ENCODE results near the gene INVS. TPM values are rescaled to one million over a fixed set of nuclear protein-coding genes. Genes with fewer than 3 reads are reported as not detected.

Gene INVS
- total and polyA plus RNA-seq, 2 of the 13 experiments (the other 11 are each of a cell fraction or from before 2014, with no cell fraction given): 11.3 to 16.3 TPM

DNA sequence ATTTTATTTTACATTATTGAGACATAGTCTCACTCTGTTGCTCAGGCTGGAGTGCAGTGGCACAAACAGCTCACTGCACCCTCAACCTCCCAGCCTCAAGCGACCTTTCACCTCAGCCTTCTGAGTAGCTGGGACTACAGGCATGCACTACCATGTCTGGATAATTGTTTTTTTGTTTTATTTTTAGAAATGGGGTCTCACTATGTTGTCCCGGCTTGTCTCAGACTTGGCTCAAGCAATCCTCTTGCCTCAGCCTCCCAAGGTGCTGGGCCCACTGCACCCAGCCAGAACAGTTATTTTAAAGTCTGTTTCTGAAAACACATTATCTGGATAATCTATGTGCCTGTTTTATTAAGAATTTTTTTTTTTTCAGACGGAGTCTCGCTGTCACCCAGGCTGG is 191.7 kb downstream of the INVS start:
- Histone ChIP-seq H3K79me2 (ENCODE audit: insufficient read depth, low read length) (no peaks in the 10 kb centered on the region), H2AFZ (ENCODE audit: low read length) (no peak overlapping the region), H3K27me3 (ENCODE audit: control insufficient read depth in 1 of 2, insufficient read depth in 2 of 2, low read length in 2 of 2) (no peaks in the 10 kb centered on the region), H3K4me2 (ENCODE audit: low read depth, low read length) (no peak overlapping the region), H4K20me1 (ENCODE audit: insufficient read depth, low read length) (0 out of 2 replicates have a peak, but pooled peaks cover 6% of the 10 kb centered on the region), H3K9ac (ENCODE audit: insufficient read depth, low read depth, low read length) (no peak overlapping the region), H3K4me1 (ENCODE audit: insufficient read depth, low read length) (0 out of 2 replicates have a peak, but pooled peaks cover 5% of the 10 kb centered on the region), H3K27ac (ENCODE audit: extremely low read length, insufficient read depth, low read length) (no peak overlapping the region), H3K9me3 (ENCODE audit: low read length) (no peaks in the 10 kb centered on the region), H3K36me3 (replicated peaks in 1 of 2; ENCODE audit: control insufficient read depth in 1 of 2, insufficient read depth in 2 of 2, low read length in 2 of 2) (peaks cover 12 to 69% of the 10 kb centered on the region in 2 experiments), H3K4me3 (replicated peaks in 1 of 3; ENCODE audit: insufficient read depth in 1 of 3, low read depth in 2 of 3, low read length in 3 of 3) (no peak overlapping the region)
- FAIRE-seq (no peak), DNase-seq (ENCODE audit: low spot score) (no peak), ATAC-seq (no peak)
- in situ Hi-C loops (cut with HindIII; ENCODE audit: extremely low pct_ligation_motif_present, low pct_unique_long_range_greater_than_20kb): no loop called here
- ChIA-PET POLR2A (no interaction called here), CTCF (ENCODE audit: low intra/inter-chr PET ratio, low total read pairs) (no interaction called here)
- no TSS peak for BruUV-seq (replicated peaks)
- intact Hi-C loops (cut with micrococcal nuclease; ENCODE audit: unreplicated experiment): no loop called here
- WGBS (ENCODE audit: low lambda C conversion rate): 94% methylated on average over 4 of the region's 4 CpGs
- TF ChIP-seq, protein P1, sequence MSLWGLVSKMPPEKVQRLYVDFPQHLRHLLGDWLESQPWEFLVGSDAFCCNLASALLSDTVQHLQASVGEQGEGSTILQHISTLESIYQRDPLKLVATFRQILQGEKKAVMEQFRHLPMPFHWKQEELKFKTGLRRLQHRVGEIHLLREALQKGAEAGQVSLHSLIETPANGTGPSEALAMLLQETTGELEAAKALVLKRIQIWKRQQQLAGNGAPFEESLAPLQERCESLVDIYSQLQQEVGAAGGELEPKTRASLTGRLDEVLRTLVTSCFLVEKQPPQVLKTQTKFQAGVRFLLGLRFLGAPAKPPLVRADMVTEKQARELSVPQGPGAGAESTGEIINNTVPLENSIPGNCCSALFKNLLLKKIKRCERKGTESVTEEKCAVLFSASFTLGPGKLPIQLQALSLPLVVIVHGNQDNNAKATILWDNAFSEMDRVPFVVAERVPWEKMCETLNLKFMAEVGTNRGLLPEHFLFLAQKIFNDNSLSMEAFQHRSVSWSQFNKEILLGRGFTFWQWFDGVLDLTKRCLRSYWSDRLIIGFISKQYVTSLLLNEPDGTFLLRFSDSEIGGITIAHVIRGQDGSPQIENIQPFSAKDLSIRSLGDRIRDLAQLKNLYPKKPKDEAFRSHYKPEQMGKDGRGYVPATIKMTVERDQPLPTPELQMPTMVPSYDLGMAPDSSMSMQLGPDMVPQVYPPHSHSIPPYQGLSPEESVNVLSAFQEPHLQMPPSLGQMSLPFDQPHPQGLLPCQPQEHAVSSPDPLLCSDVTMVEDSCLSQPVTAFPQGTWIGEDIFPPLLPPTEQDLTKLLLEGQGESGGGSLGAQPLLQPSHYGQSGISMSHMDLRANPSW (CRISPR knock-in tag; IDR thresholded peaks at IDR 0.05; ENCODE audit: borderline replicate concordance): no peak
- TF ChIP-seq ZNF121 (CRISPR knock-in tag; IDR thresholded peaks at IDR 0.05): peak; percentile 84

DNA sequence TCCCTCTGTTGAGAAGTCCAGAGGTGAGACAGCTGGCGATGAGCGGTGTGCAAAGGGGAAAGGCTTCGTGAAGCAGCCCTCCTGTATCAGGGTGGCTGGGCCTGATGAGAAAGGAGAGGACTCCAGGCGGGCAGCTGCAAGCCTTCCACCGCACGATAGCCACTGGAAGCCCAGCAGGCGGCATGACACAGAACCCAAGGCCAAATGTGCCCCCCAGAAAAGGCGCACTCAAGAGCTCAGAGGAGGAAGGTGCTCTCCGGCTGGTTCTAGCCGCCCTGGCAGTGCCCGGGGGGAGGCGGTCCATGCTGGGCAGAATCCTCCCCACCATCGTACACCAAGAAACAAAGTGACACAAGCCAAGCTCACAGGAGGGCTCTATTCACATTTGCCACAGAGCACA is 193.4 kb downstream of the INVS start:
- Histone ChIP-seq H2AFZ (ENCODE audit: low read length) (no peak overlapping the region), H4K20me1 (ENCODE audit: insufficient read depth, low read length) (0 out of 2 replicates have a peak, but pooled peaks cover 6% of the 10 kb centered on the region), H3K4me1 (ENCODE audit: insufficient read depth, low read length) (peaks cover 22% of the 10 kb centered on the region), H3K9ac (ENCODE audit: insufficient read depth, low read depth, low read length) (no peak overlapping the region), H3K4me2 (ENCODE audit: low read depth, low read length) (no peak overlapping the region), H3K9me3 (ENCODE audit: low read length) (no peaks in the 10 kb centered on the region), H3K4me3 (replicated peaks in 1 of 3; ENCODE audit: insufficient read depth in 1 of 3, low read depth in 2 of 3, low read length in 3 of 3) (no peak overlapping the region), H3K27ac (ENCODE audit: extremely low read length, insufficient read depth, low read length) (no peak overlapping the region), H3K79me2 (ENCODE audit: insufficient read depth, low read length) (no peaks in the 10 kb centered on the region), H3K36me3 (replicated peaks in 1 of 2; ENCODE audit: control insufficient read depth in 1 of 2, insufficient read depth in 2 of 2, low read length in 2 of 2) (peaks cover 14 to 73% of the 10 kb centered on the region in 2 experiments), H3K27me3 (ENCODE audit: control insufficient read depth in 1 of 2, insufficient read depth in 2 of 2, low read length in 2 of 2) (no peaks in the 10 kb centered on the region)
- in situ Hi-C loops (cut with HindIII; ENCODE audit: extremely low pct_ligation_motif_present, low pct_unique_long_range_greater_than_20kb): no loop called here
- CTCF ChIA-PET (ENCODE audit: low intra/inter-chr PET ratio, low total read pairs): no interaction called here
- no peak for DNase-seq (ENCODE audit: low spot score)
- BruUV-seq (replicated peaks): no TSS peak
- intact Hi-C loops (cut with micrococcal nuclease; ENCODE audit: unreplicated experiment): no loop called here
- WGBS (ENCODE audit: low lambda C conversion rate): 100% methylated on average over 4 of the region's 13 CpGs
- no peak for FAIRE-seq
- POLR2A ChIA-PET: no interaction called here
- no peak for ATAC-seq
- no peak for TF ChIP-seq ZBTB7B (CRISPR knock-in tag; IDR thresholded peaks at IDR 0.05)
- TF ChIP-seq SOX5 (CRISPR knock-in tag; IDR thresholded peaks at IDR 0.05; ENCODE audit: borderline replicate concordance): no peak
- no peak for TF ChIP-seq ZFP37 (CRISPR knock-in tag; IDR thresholded peaks at IDR 0.05; ENCODE audit: borderline replicate concordance)
- TF ChIP-seq EHMT2 (IDR thresholded peaks at IDR 0.05; ENCODE audit: borderline replicate concordance, low read depth, low read length): no peak
- TF ChIP-seq POLR2G (IDR thresholded peaks at IDR 0.05; ENCODE audit: low read depth, low read length): no peak
- no peak for TF ChIP-seq ZNF766 (CRISPR knock-in tag; IDR thresholded peaks at IDR 0.05; ENCODE audit: borderline replicate concordance)
- TF ChIP-seq, protein P2, sequence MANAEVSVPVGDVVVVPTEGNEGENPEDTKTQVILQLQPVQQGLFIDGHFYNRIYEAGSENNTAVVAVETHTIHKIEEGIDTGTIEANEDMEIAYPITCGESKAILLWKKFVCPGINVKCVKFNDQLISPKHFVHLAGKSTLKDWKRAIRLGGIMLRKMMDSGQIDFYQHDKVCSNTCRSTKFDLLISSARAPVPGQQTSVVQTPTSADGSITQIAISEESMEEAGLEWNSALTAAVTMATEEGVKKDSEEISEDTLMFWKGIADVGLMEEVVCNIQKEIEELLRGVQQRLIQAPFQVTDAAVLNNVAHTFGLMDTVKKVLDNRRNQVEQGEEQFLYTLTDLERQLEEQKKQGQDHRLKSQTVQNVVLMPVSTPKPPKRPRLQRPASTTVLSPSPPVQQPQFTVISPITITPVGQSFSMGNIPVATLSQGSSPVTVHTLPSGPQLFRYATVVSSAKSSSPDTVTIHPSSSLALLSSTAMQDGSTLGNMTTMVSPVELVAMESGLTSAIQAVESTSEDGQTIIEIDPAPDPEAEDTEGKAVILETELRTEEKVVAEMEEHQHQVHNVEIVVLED (CRISPR knock-in tag; IDR thresholded peaks at IDR 0.05; ENCODE audit: borderline replicate concordance): no peak
- no peak for TF ChIP-seq ZNF256 (CRISPR knock-in tag; conservative IDR thresholded peaks at IDR 0.05)

All from HepG2 (cell line).